Gastroesophageal sphincter (tissue), 4 donors: ENCODE results near the gene ABL2. TPM values are rescaled to one million over a fixed set of nuclear protein-coding genes. Genes with fewer than 3 reads are reported as not detected.

ENCODE experiments used
- ATAC-seq: fragments of 150-250 bp; one replicate; pipeline ENCODE4 v1.9.1; 2016; ENCODE audit warnings: mild to moderate bottlenecking, moderate library complexity
- H3K27ac ChIP-seq, 4 donors: fragments of 200-600 bp; sonication (generic) in 3 of 4; 1 replicate in 3 of 4; 2 replicates in 1 of 4; pipeline ENCODE4 v1.5.1; 2016 to 2019
- H3K27me3 ChIP-seq: fragments of 200-600 bp; sonication (generic); one replicate; pipeline ENCODE4 v1.5.1; 2019
- H3K36me3 ChIP-seq, 2 donors: fragments of 200-600 bp; sonication (generic); one replicate each; pipeline ENCODE4 v1.5.1; 2019; ENCODE audit warnings: control low read depth in 1 of 2
- H3K4me1 ChIP-seq, 3 donors: fragments of 200-600 bp; sonication (generic); 1 replicate in 2 of 3; 2 replicates in 1 of 3; pipeline ENCODE4 v1.5.1; 2016 to 2019; ENCODE audit warnings: control low read depth in 2 of 3
- H3K4me3 ChIP-seq, 2 donors: fragments of 200-600 bp; sonication (generic); one replicate each; pipeline ENCODE4 v1.5.1; 2019; ENCODE audit warnings: mild to moderate bottlenecking in 1 of 2, moderate library complexity in 1 of 2
- H3K9me3 ChIP-seq, 3 donors: fragments of 200-600 bp; sonication (generic); one replicate each; pipeline ENCODE4 v1.5.1; 2017 to 2019; ENCODE audit warnings: control low read depth in 2 of 3
- EP300 ChIP-seq: sonication (generic); formaldehyde crosslinking; IDR thresholded peaks from one replicate; pipeline ENCODE4 v1.6.1; 2017; ENCODE audit warnings: antibody characterized with exemption, mild to moderate bottlenecking
- POLR2A ChIP-seq, 2 donors: fragments of 450-650 bp; IDR thresholded peaks; one replicate each; pipeline ENCODE4 v1.6.1; 2017; ENCODE audit warnings: antibody characterized with exemption in 2 of 2, mild to moderate bottlenecking in 2 of 2, moderate library complexity in 1 of 2
- POLR2AphosphoS5 ChIP-seq: sonication (generic); formaldehyde crosslinking; IDR thresholded peaks from one replicate; pipeline ENCODE4 v1.6.1; 2017; ENCODE audit warnings: antibody characterized with exemption
- WGBS, 2 donors: methylation state at CpG; one replicate each; pipeline ENCODE4 v1.1.5; 2018; ENCODE audit warnings: low coverage in 1 of 2; 5-methylcytosine and 5-hydroxymethylcytosine counted together
- total RNA-seq, 4 donors: library from RNA; depleted of rRNA; stranded (reverse); fragments of >200 nt; gene quantifications; one replicate each; pipeline ENCODE4 v1.1.0, GENCODE V29; 2016
- TF ChIP-seq, protein P1 (sequence below), 4 experiments: fragments of 200-600 bp in 2 of 4; fragments of 450-650 bp in 2 of 4; sonication (generic) in 1 of 4; IDR thresholded peaks; one replicate each; pipeline ENCODE4 v1.5.1; 2017 to 2019; ENCODE audit warnings: antibody characterized with exemption in 4 of 4, mild to moderate bottlenecking in 2 of 4, moderate library complexity in 2 of 4

The ABL2 gene
- total RNA-seq, 4 donors from 2014 or later: 11.8 to 22.2 (median 17.2) TPM

- TF ChIP-seq POLR2A (IDR thresholded peaks at IDR 0.05): no peak
- no peak for TF ChIP-seq POLR2AphosphoS5
- TF ChIP-seq, protein P1, sequence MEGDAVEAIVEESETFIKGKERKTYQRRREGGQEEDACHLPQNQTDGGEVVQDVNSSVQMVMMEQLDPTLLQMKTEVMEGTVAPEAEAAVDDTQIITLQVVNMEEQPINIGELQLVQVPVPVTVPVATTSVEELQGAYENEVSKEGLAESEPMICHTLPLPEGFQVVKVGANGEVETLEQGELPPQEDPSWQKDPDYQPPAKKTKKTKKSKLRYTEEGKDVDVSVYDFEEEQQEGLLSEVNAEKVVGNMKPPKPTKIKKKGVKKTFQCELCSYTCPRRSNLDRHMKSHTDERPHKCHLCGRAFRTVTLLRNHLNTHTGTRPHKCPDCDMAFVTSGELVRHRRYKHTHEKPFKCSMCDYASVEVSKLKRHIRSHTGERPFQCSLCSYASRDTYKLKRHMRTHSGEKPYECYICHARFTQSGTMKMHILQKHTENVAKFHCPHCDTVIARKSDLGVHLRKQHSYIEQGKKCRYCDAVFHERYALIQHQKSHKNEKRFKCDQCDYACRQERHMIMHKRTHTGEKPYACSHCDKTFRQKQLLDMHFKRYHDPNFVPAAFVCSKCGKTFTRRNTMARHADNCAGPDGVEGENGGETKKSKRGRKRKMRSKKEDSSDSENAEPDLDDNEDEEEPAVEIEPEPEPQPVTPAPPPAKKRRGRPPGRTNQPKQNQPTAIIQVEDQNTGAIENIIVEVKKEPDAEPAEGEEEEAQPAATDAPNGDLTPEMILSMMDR (IDR thresholded peaks at IDR 0.05): no peak
- no peak for TF ChIP-seq EP300
- Histone ChIP-seq H3K9me3 (no peaks in the 10 kb centered on the region), H3K27me3 (no peaks in the 10 kb centered on the region), H3K4me1 (no peaks in the 10 kb centered on the region), H3K4me3 (no peak overlapping the region), H3K36me3 (peaks cover 0 to 68% of the 10 kb centered on the region in 2 donors), H3K27ac (no peak overlapping the region)
- no peak for ATAC-seq
- WGBS, 2 donors: 83 to 97% methylated on average over 4 to 6 of the region's 15 CpGs
Observed at GRCh38 chr1:179107706-179108629, 121.5 kb downstream of the ABL2 start.

- Histone ChIP-seq H3K4me1 (no peaks in the 10 kb centered on the region), H3K36me3 (peaks cover 0 to 55% of the 10 kb centered on the region in 2 donors)
Observed at GRCh38 chr1:179105393-179105792, 124.1 kb downstream of the ABL2 start.

DNA sequence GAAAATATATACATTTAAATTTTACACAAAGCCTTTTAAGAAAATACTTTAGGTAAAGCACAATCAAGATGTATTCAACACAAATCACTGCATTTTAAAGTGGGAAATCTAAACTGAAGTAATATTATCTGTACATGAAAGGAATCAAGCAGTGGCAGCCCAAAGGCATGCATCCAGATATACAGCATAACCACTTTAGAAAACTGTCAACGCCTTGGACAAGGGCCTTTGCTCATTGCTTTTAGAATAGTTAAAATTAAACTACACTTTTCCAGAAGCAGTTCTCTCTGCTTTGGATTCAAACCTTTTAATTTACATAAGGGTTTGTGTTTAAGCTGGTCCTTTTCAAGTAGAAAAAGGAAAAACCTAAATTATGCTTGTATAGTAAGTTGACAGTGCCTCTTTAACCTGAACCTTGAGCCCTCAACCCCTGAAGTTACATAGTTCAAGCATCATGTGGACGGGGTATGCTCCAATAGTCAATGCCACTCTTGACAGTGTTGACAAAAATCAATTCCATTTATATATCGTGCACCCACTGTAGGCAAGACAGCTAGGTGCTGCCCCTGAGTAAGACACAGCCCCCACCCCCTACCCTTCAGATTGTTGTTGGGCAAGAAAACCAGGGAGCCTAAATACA is 124.7 kb downstream of the ABL2 start:
- Histone ChIP-seq H3K4me3 (no peak overlapping the region), H3K36me3 (peaks cover 0 to 48% of the 10 kb centered on the region in 2 donors), H3K27me3 (no peaks in the 10 kb centered on the region), H3K4me1 (no peaks in the 10 kb centered on the region), H3K27ac (no peak overlapping the region), H3K9me3 (no peaks in the 10 kb centered on the region)
- 94% methylated on average over 3 of the region's 3 CpGs for WGBS, 2 donors
- TF ChIP-seq EP300 (no peak), POLR2AphosphoS5 (no peak), POLR2A (IDR thresholded peaks at IDR 0.05) (no peak)
- TF ChIP-seq, protein P1 (IDR thresholded peaks at IDR 0.05): no peak
- no peak for ATAC-seq

More at GRCh38 chr1:179105393-179105792, 124.1 kb downstream of the ABL2 start:
- TF ChIP-seq POLR2A (IDR thresholded peaks at IDR 0.05): no peak
- TF ChIP-seq, protein P1 (IDR thresholded peaks at IDR 0.05): peak in 2 of 4 experiments; percentile 11 to 20
- H3K27me3 ChIP-seq: no peaks in the 10 kb centered on the region
- no peak overlapping the region for H3K4me3 ChIP-seq
- WGBS, 2 donors: 66 to 69% methylated on average over 7 of the region's 7 CpGs
- ATAC-seq: no peak
- H3K27ac ChIP-seq: no peak overlapping the region
- no peaks in the 10 kb centered on the region for H3K9me3 ChIP-seq

GRCh38 chr1:179103999-179104398 is 125.5 kb downstream of the ABL2 start:
- no peak overlapping the region for H3K27ac ChIP-seq
- no peak overlapping the region for H3K4me3 ChIP-seq
- no peaks in the 10 kb centered on the region for H3K27me3 ChIP-seq
- no peak for TF ChIP-seq EP300
- ATAC-seq: no peak
- H3K4me1 ChIP-seq: no peaks in the 10 kb centered on the region
- H3K36me3 ChIP-seq: peaks cover 0 to 41% of the 10 kb centered on the region in 2 donors
- 86 to 95% methylated on average over 1 of the region's 1 CpG for WGBS, 2 donors
- no peaks in the 10 kb centered on the region for H3K9me3 ChIP-seq

DNA sequence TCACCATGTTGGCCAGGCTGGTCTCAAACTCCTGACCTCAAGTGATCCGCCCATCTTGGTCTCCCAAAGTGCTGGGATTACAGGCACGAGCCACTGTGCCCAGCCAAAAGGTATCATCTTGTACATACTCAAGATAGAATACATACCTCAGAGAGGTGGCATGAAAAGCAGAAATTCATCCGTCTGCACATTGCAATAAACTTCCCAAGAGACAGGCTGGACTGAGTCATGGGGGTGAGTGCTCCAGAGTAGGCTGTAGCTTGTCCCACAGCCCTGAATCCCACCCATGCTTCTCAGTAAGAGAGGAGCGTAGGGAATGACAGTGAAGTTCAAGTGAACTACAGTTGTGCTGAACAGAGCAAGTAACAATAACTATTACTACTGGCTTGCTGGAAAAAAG is 127.9 kb downstream of the ABL2 start:
- Histone ChIP-seq H3K9me3 (no peaks in the 10 kb centered on the region), H3K27me3 (no peaks in the 10 kb centered on the region), H3K36me3 (peaks cover 0 to 35% of the 10 kb centered on the region in 2 donors), H3K4me3 (no peak overlapping the region), H3K27ac (no peak overlapping the region), H3K4me1 (no peaks in the 10 kb centered on the region)
- 94% methylated on average over 2 of the region's 4 CpGs; no CpG with 5 or more reads in 1 of the 2 donors for WGBS, 2 donors
- TF ChIP-seq, protein P1 (IDR thresholded peaks at IDR 0.05): no peak
- TF ChIP-seq POLR2AphosphoS5: no peak
- no peak for ATAC-seq
